GM19043 (cell line): ENCODE data around the gene PLPPR2.
"Not testable (repeated sequence)": the region's sequence is repeated elsewhere in the genome, so short reads cannot be mapped to it uniquely, and the experiment has no call there.

ENCODE experiments used
- ATAC-seq: cut with Tn5 transposase; IDR thresholded peaks from one replicate; pipeline ENCODE4 v1.9.1; 2021; ENCODE audit warnings: low read depth; ENCODE audit not compliant: unreplicated experiment

The PLPPR2 gene

GRCh38 chr19:11355160-11356073, at the start of gene PLPPR2:
Gene PLPPR2, plus strand, starts transcription at chr19:11355432. Its CDS starts 2,242 bp downstream, at chr19:11357674.
- ATAC-seq = no peak

- ATAC-seq = no peak
Measured at GRCh38 chr19:11306337-11306736, 48.9 kb upstream of the PLPPR2 start.

- not testable (repeated sequence) for ATAC-seq
Measured at GRCh38 chr19:11320278-11320995, 34.8 kb upstream of the PLPPR2 start.

GRCh38 chr19:11321191-11322126, 33.8 kb upstream of the PLPPR2 start:
- ATAC-seq = no peak

GRCh38 chr19:11322269-11323024, 32.8 kb upstream of the PLPPR2 start:
- ATAC-seq = no peak

- no peak for ATAC-seq
Measured at GRCh38 chr19:11323601-11324078, 31.6 kb upstream of the PLPPR2 start.

- ATAC-seq = no peak
Measured at GRCh38 chr19:11324079-11324661, 31.1 kb upstream of the PLPPR2 start.

- no peak for ATAC-seq
Measured at GRCh38 chr19:11324748-11325389, 30.4 kb upstream of the PLPPR2 start.

GRCh38 chr19:11325544-11325943, 29.7 kb upstream of the PLPPR2 start:
- ATAC-seq = no peak

- ATAC-seq = no peak
Measured at GRCh38 chr19:11330127-11330526, 25.1 kb upstream of the PLPPR2 start.

- no peak for ATAC-seq
Measured at GRCh38 chr19:11331502-11331901, 23.7 kb upstream of the PLPPR2 start.

- ATAC-seq = no peak
Measured at GRCh38 chr19:11332822-11333221, 22.4 kb upstream of the PLPPR2 start.

- not testable (repeated sequence) for ATAC-seq
Measured at GRCh38 chr19:11333838-11334237, 21.4 kb upstream of the PLPPR2 start.

GRCh38 chr19:11335449-11336146, 19.6 kb upstream of the PLPPR2 start:
- ATAC-seq = no peak

GRCh38 chr19:11337080-11337479, 18.2 kb upstream of the PLPPR2 start:
- no peak for ATAC-seq

- ATAC-seq = no peak
Measured at GRCh38 chr19:11338121-11338520, 17.1 kb upstream of the PLPPR2 start.

- no peak for ATAC-seq
Measured at GRCh38 chr19:11338569-11339253, 16.5 kb upstream of the PLPPR2 start.
